ENCODE results near the gene IER5L. TPM values are rescaled to one million over a fixed set of nuclear protein-coding genes. Genes with fewer than 3 reads are reported as not detected.

The IER5L gene
- total RNA-seq, 1 donor from 2014 or later: 19.5 TPM

GRCh38 chr9:129184596-129185122, 6.6 kb upstream of the IER5L start:
- FAIRE-seq: no peak
- Histone ChIP-seq H3K36me3 (ENCODE audit: control insufficient read depth, insufficient read depth, low read length) (no peaks in the 10 kb centered on the region), H3K27me3 (ENCODE audit: control insufficient read depth, insufficient read depth, low read length) (no peaks in the 10 kb centered on the region), H3K4me3 (ENCODE audit: low read depth, low read length) (no peak overlapping the region)
- no peak for DNase-seq (ENCODE audit: low read depth)
- no peak for TF ChIP-seq CTCF (IDR thresholded peaks at IDR 0.05; ENCODE audit: insufficient read depth, low read length, severe bottlenecking)

- FAIRE-seq: no peak
- TF ChIP-seq CTCF (IDR thresholded peaks at IDR 0.05; ENCODE audit: insufficient read depth, low read length, severe bottlenecking): no peak
- DNase-seq (ENCODE audit: low read depth): no peak
- Histone ChIP-seq H3K27me3 (ENCODE audit: control insufficient read depth, insufficient read depth, low read length) (no peaks in the 10 kb centered on the region), H3K36me3 (ENCODE audit: control insufficient read depth, insufficient read depth, low read length) (no peaks in the 10 kb centered on the region), H3K4me3 (ENCODE audit: low read depth, low read length) (no peak overlapping the region)
These were observed 6.1 kb upstream of the IER5L start for GRCh38 chr9:129184219-129184524.

GRCh38 chr9:129183495-129184218, 5.6 kb upstream of the IER5L start:
- no peak overlapping the region for H3K4me3 ChIP-seq (ENCODE audit: low read depth, low read length)
- FAIRE-seq: no peak
- TF ChIP-seq CTCF (IDR thresholded peaks at IDR 0.05; ENCODE audit: insufficient read depth, low read length, severe bottlenecking): no peak
- H3K36me3 ChIP-seq (ENCODE audit: control insufficient read depth, insufficient read depth, low read length): no peaks in the 10 kb centered on the region
- H3K27me3 ChIP-seq (ENCODE audit: control insufficient read depth, insufficient read depth, low read length): no peaks in the 10 kb centered on the region
- no peak for DNase-seq (ENCODE audit: low read depth)

- FAIRE-seq (no peak), DNase-seq (ENCODE audit: low read depth) (no peak)
- TF ChIP-seq CTCF (IDR thresholded peaks at IDR 0.05; ENCODE audit: insufficient read depth, low read length, severe bottlenecking): peak; percentile 7
- H3K27me3 ChIP-seq (ENCODE audit: control insufficient read depth, insufficient read depth, low read length): no peaks in the 10 kb centered on the region
- no peaks in the 10 kb centered on the region for H3K36me3 ChIP-seq (ENCODE audit: control insufficient read depth, insufficient read depth, low read length)
- no peak overlapping the region for H3K4me3 ChIP-seq (ENCODE audit: low read depth, low read length)
These were observed 4.8 kb upstream of the IER5L start for GRCh38 chr9:129182625-129183494.

- Histone ChIP-seq H3K4me3 (ENCODE audit: low read depth, low read length) (no peak overlapping the region), H3K27me3 (ENCODE audit: control insufficient read depth, insufficient read depth, low read length) (no peaks in the 10 kb centered on the region), H3K36me3 (ENCODE audit: control insufficient read depth, insufficient read depth, low read length) (no peaks in the 10 kb centered on the region)
- DNase-seq (ENCODE audit: low read depth) (no peak), FAIRE-seq (no peak)
- TF ChIP-seq CTCF (IDR thresholded peaks at IDR 0.05; ENCODE audit: insufficient read depth, low read length, severe bottlenecking): no peak
These were observed 4.1 kb upstream of the IER5L start for GRCh38 chr9:129182122-129182521.

Data from bronchial epithelial cell (primary cell).